Fibroblast of the conjunctiva (primary cell): ENCODE measurements around the gene HLA-A.

Source experiments
- DNase-seq: peaks from one replicate; pipeline ENCODE4 v3.0.0-alpha.2; 2010; ENCODE audit warnings: low read depth

The HLA-A gene

DNA sequence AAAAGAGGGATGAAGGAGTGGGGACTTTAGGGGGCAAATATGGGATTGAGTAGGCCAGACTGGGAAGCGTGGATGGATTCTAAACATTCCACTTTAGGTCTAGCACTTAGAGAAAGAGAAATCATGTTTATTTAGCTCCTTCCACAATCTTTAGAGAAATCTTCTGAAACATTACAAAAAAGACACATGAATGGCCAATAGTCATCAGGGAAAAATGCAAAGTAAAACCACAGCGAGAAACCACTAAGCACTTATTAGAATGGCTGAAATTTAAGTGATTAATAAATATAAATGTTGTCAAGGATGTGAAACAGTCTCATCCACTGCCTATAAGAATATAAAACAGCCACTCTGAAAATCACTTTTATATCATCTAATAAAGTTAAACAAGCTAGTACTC, 46.9 kb downstream of the HLA-A start:
- no peak for DNase-seq

DNA sequence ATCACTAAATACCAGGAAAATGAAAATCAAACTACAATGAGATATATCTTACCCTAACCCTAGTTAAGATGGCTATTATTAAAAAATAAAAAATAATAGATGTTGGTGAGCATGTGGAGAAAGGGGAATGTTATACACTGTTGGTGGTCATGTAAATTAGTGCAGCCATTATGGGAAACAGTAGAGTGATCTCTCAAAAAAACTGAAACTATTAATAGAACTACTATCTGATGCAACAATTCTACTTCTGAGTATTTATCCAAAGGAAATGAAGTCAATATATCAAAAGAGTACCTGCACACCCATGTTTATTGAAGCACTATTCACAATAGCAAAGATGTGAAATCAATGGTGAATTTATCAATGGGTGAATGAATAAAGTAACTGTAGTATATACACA, 48.6 kb downstream of the HLA-A start:
- DNase-seq = no peak

DNA sequence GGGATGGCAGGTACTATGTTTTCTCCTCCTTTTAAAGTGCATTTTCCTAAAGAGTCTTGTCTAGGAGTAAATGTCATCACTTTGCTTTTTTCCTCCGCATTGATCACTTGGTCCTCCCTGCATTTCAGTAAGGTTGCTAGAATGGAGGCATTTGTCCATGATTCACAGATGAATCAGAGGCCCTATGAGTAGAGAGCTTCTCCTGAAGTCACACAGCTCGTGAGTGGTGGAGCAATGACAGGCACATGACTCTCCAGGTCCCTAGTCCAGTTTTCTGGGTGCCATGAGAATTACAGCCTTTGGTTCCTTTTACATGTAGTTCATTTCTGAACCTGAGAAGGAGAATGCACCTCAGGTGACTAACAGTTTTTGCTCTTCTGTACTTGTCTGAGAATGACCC, 50.5 kb downstream of the HLA-A start:
- no peak for DNase-seq

DNA sequence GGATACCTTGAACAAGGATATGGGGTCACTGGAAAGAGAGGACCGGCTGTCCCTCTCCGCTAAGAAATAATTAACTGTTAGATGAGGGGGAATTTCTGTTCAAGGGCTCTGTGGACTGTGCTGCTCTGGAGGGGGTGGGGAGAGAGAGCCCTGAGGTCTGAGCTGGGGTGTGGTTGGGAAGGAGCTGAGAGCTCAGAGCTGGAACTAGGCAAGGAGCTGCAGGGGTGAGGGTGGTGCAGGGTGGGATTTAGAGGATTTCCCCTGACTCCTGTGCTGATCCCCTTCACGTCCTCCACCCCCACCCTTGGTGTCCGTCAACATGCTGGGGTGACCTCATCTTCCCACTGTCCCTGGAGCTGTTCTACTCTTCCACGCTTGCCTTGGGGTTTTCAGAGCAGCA, 52.5 kb downstream of the HLA-A start:
- DNase-seq = no peak

DNA sequence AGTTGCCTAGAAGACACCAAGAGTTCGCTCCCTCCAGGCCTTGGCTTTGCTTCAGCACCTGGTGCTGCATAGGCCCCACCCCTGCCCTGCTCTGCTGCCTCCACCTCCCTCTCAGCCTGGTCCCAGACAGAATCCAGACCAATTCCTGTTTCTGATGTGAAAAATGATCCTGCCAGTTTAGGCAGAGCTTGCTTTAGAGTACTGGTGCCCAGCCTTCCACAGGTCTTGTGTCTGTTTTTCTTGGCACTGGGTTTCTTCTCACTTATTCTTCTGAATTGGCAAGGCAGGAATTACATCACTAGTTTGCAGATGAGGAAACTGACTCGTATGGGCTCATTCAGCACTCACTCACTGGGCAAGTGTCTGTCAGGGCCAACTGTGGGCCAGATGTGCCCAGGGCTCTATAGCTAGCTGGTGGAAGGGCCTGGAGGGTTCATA, 53.0 kb downstream of the HLA-A start:
- DNase-seq = no peak
